Measurements from ENCODE around the gene CERS6. TPM values are rescaled to one million over a fixed set of nuclear protein-coding genes. Genes with fewer than 3 reads are reported as not detected.

The CERS6 gene
- total and polyA plus RNA-seq, 2 of the 8 experiments (the other 6 are each of a cell fraction or from before 2014, with no cell fraction given) = 6.8 to 28.2 TPM

- Histone ChIP-seq H3K23ac (ENCODE audit: insufficient read length) (no peak overlapping the region), H2AK5ac (ENCODE audit: low read depth, low read length) (no peak overlapping the region), H4K8ac (ENCODE audit: extremely low read depth, insufficient read depth, low read length) (no peak overlapping the region), H3K23me2 (ENCODE audit: low read depth, low read length) (no peaks in the 10 kb centered on the region), H3K79me1 (ENCODE audit: low read depth, low read length) (no peaks in the 10 kb centered on the region), H3K27me3 (replicated peaks in 1 of 4; ENCODE audit: control insufficient read depth in 3 of 4, extremely low read depth in 1 of 4, insufficient read depth in 3 of 4, low read length in 3 of 4) (no peaks in the 10 kb centered on the region), H3K4ac (replicated peaks; ENCODE audit: insufficient read length, low read depth, low read length) (no peak overlapping the region), H3K56ac (replicated peaks; ENCODE audit: insufficient read length, low read depth, low read length) (no peak overlapping the region), H4K91ac (replicated peaks; ENCODE audit: insufficient read length, low read length) (no peak overlapping the region), H4K20me1 (replicated peaks in 1 of 2; ENCODE audit: control insufficient read depth in 1 of 2, insufficient read depth in 2 of 2, low read length in 2 of 2) (no peaks in the 10 kb centered on the region), H2BK12ac (ENCODE audit: low read depth, low read length) (no peak overlapping the region), H2BK20ac (ENCODE audit: low read length) (0 out of 2 replicates have a peak overlapping the region, but pooled peaks have one; percentile 43), H2BK5ac (ENCODE audit: low read depth, low read length) (no peak overlapping the region), H4K5ac (ENCODE audit: insufficient read length, low read depth, low read length) (no peak overlapping the region), H3K4me2 (ENCODE audit: insufficient read depth in 1 of 2, low read depth in 2 of 2, low read length in 2 of 2) (no peak overlapping the region), H3K18ac (ENCODE audit: extremely low read depth, low read length) (no peak overlapping the region), H3K27ac (ENCODE audit: low read depth, low read length) (no peak overlapping the region), H3K4me3 (ENCODE audit: extremely low read depth in 1 of 4, insufficient read depth in 2 of 4, low read depth in 3 of 4, low read length in 4 of 4) (no peak overlapping the region), H2BK120ac (replicated peaks; ENCODE audit: low read depth, low read length) (no peak overlapping the region), H3K9me3 (ENCODE audit: insufficient read depth in 2 of 2, low read depth in 1 of 2, low read length in 1 of 2) (no peaks in the 10 kb centered on the region), H2AFZ (ENCODE audit: low read length) (no peak overlapping the region), H3K9ac (replicated peaks in 1 of 4; ENCODE audit: extremely low read depth in 1 of 4, low read depth in 3 of 4, low read length in 3 of 4) (no peak overlapping the region), H2BK15ac (ENCODE audit: low read length) (no peak overlapping the region), H3K14ac (ENCODE audit: insufficient read length) (no peak overlapping the region), H3K36me3 (ENCODE audit: control insufficient read depth in 2 of 4, insufficient read depth in 4 of 4, low read length in 3 of 4) (no peaks in the 10 kb centered on the region), H3K79me2 (ENCODE audit: control insufficient read depth in 1 of 2, insufficient read depth in 2 of 2, low read length in 2 of 2) (no peaks in the 10 kb centered on the region), H3K4me1 (replicated peaks in 1 of 4; ENCODE audit: control insufficient read depth in 3 of 4, insufficient read depth in 4 of 4, low read length in 3 of 4) (peaks cover 6 to 18% (median 8%) of the 10 kb centered on the region in 4 experiments)
- ChIA-PET POLR2A (ENCODE audit: partially characterized antibody) (no interaction called here), CTCF (ENCODE audit: partially characterized antibody) (interaction anchor here (0.7 to 1.4 kb wide), 3 partner anchors 12 to 73 kb away, joined by 3 to 5 read pairs (median 5); no protein-coding TSS in a partner anchor)
- no peak for FAIRE-seq
- WGBS, 2 experiments (ENCODE audit: extremely low coverage in 1 of 2, insufficient coverage in 1 of 2, insufficient read length in 1 of 2, insufficient replicate concordance in 2 of 2, low coverage in 1 of 2, low lambda C conversion rate in 2 of 2, missing lambda C conversion rate in 1 of 2) = 90% methylated on average over 3 of the region's 3 CpGs; no CpG with 5 or more reads in 1 of the 2 experiments
- TF ChIP-seq NANOG (IDR thresholded peaks at IDR 0.05; ENCODE audit: insufficient read depth, low read depth, low read length, poor library complexity, severe bottlenecking) (peak; percentile 51), PHF8 (conservative IDR thresholded peaks at IDR 0.05; ENCODE audit: low read depth, low read length) (no peak), KDM4A (IDR thresholded peaks at IDR 0.05; ENCODE audit: low read depth, low read length, severe bottlenecking) (no peak), RAD21 (IDR thresholded peaks at IDR 0.05 in 1 of 2, conservative IDR thresholded peaks at IDR 0.05 in 1 of 2; ENCODE audit: low read depth in 2 of 2, low read length in 2 of 2) (peak; percentile 21 to 50; a peak in 2 of 4 replicates), CHD2 (IDR thresholded peaks at IDR 0.05; ENCODE audit: low read length) (no peak)
- no peak for DNase-seq (ENCODE audit: low read depth in 1 of 2, low spot score in 2 of 2)
These were observed 179.0 kb downstream of the CERS6 start for GRCh38 chr2:168635065-168635577.
